OCI-LY1 (cell line): ENCODE data around the gene WTAP.

Source experiments
- H2AFZ ChIP-seq: fragments of 200-600 bp; sonication (generic), shearing (Covaris generic); 2 replicates; pipeline ENCODE4 v1.6.0; 2014; ENCODE audit warnings: antibody characterized with exemption, mild to moderate bottlenecking, low read length
- H3F3A ChIP-seq: fragments of 200-600 bp; sonication (generic), shearing (Covaris generic); 2 replicates; pipeline ENCODE4 v1.6.0; 2014; ENCODE audit warnings: mild to moderate bottlenecking, antibody characterized with exemption, low read length, moderate library complexity; ENCODE audit not compliant: insufficient read depth
- H3K27ac ChIP-seq: fragments of 200-600 bp; sonication (generic); 2 replicates; pipeline ENCODE4 v1.5.1; 2014; ENCODE audit warnings: low read length, mixed run types, mild to moderate bottlenecking, low read depth; ENCODE audit not compliant: poor library complexity, severe bottlenecking
- H3K27me3 ChIP-seq: fragments of 200-600 bp; sonication (generic); 2 replicates; pipeline ENCODE4 v1.6.0; 2014; ENCODE audit warnings: antibody characterized with exemption, mild to moderate bottlenecking, low read length, moderate library complexity; ENCODE audit not compliant: insufficient read depth
- H3K36me3 ChIP-seq: fragments of 200-600 bp; sonication (generic); 2 replicates; pipeline ENCODE4 v1.6.1; 2014; ENCODE audit warnings: mild to moderate bottlenecking, antibody characterized with exemption, low read length, moderate library complexity, mixed read lengths; ENCODE audit not compliant: insufficient read depth
- H3K4me1 ChIP-seq: fragments of 200-600 bp; sonication (generic); 2 replicates; pipeline ENCODE4 v1.5.1; 2014; ENCODE audit warnings: mild to moderate bottlenecking, low read length, moderate library complexity; ENCODE audit not compliant: insufficient read depth, severe bottlenecking
- H3K4me2 ChIP-seq: fragments of 200-600 bp; sonication (generic), shearing (Covaris generic); 2 replicates; pipeline ENCODE4 v1.6.1; 2014; ENCODE audit warnings: low read length
- H3K4me3 ChIP-seq: fragments of 200-600 bp; sonication (generic); 2 replicates; pipeline ENCODE4 v1.5.1; 2014; ENCODE audit warnings: low read length, low read depth, mild to moderate bottlenecking, mixed read lengths; ENCODE audit not compliant: poor library complexity, severe bottlenecking
- H3K79me2 ChIP-seq: fragments of 200-600 bp; shearing (Covaris generic); 2 replicates; pipeline ENCODE4 v1.6.1; 2016; ENCODE audit warnings: mixed run types, low read length, mixed read lengths; ENCODE audit not compliant: insufficient read depth
- H3K9ac ChIP-seq: fragments of 200-600 bp; sonication (generic), shearing (Covaris generic); 2 replicates; pipeline ENCODE4 v1.6.1; 2014; ENCODE audit warnings: mild to moderate bottlenecking, low read length, mixed read lengths
- H3K9me2 ChIP-seq: fragments of 200-600 bp; sonication (generic), shearing (Covaris generic); 2 replicates; pipeline ENCODE4 v1.6.1; 2014; ENCODE audit warnings: low read depth, mild to moderate bottlenecking, low read length, mixed read lengths
- H3K9me3 ChIP-seq: fragments of 200-600 bp; shearing (Covaris generic); 2 replicates; pipeline ENCODE4 v1.6.1; 2014; ENCODE audit warnings: low read length, mixed read lengths
- H4K20me1 ChIP-seq: fragments of 200-600 bp; sonication (generic), shearing (Covaris generic); 2 replicates; pipeline ENCODE4 v1.6.0; 2016; ENCODE audit warnings: mild to moderate bottlenecking, low read length; ENCODE audit not compliant: insufficient read depth
- CTCF ChIP-seq: fragments of 200-600 bp; sonication (generic), shearing (Covaris generic); IDR thresholded peaks from 2 replicates; pipeline ENCODE4 v1.5.1; 2017; ENCODE audit warnings: mild to moderate bottlenecking, antibody characterized with exemption, low read length, moderate library complexity, mixed read lengths
- EZH2 ChIP-seq: fragments of 200-600 bp; sonication (generic), shearing (Covaris generic); IDR thresholded peaks from 2 replicates; pipeline ENCODE4 v1.8.0; 2017; ENCODE audit warnings: borderline replicate concordance, mixed run types, mild to moderate bottlenecking, antibody characterized with exemption, low read length, moderate library complexity, mixed read lengths

The WTAP gene

GRCh38 chr6:159754959-159755914, 27.9 kb downstream of the WTAP start:
- H2AFZ ChIP-seq: no peak overlapping the region
- no peaks in the 10 kb centered on the region for H3K27me3 ChIP-seq
- no peak overlapping the region for H3K9ac ChIP-seq
- H3K4me2 ChIP-seq: no peak overlapping the region
- H3K4me3 ChIP-seq: no peak overlapping the region
- H3K4me1 ChIP-seq: peaks cover 3% of the 10 kb centered on the region
- no peak overlapping the region for H3K27ac ChIP-seq
- no peak for TF ChIP-seq EZH2
- no peak for TF ChIP-seq CTCF
- H3K9me3 ChIP-seq: no peaks in the 10 kb centered on the region
- no peaks in the 10 kb centered on the region for H3K9me2 ChIP-seq
- H4K20me1 ChIP-seq: no peaks in the 10 kb centered on the region; the same call in 1 of the 2 replicates
- H3F3A ChIP-seq: peaks cover 5% of the 10 kb centered on the region; the same call in 1 of the 2 replicates
- no peaks in the 10 kb centered on the region for H3K79me2 ChIP-seq
- peaks cover 83% of the 10 kb centered on the region for H3K36me3 ChIP-seq

- H3K79me2 ChIP-seq: no peaks in the 10 kb centered on the region
- peaks cover 71% of the 10 kb centered on the region for H3K36me3 ChIP-seq
- H3F3A ChIP-seq: peaks cover 5% of the 10 kb centered on the region; the same call in 1 of the 2 replicates
- H3K9me3 ChIP-seq: no peaks in the 10 kb centered on the region
- no peak overlapping the region for H2AFZ ChIP-seq
- TF ChIP-seq EZH2 (no peak), CTCF (no peak)
- H4K20me1 ChIP-seq: no peaks in the 10 kb centered on the region; the same call in 1 of the 2 replicates
- no peak overlapping the region for H3K9ac ChIP-seq
- H3K27me3 ChIP-seq: no peaks in the 10 kb centered on the region
- H3K4me2 ChIP-seq: no peak overlapping the region
- H3K9me2 ChIP-seq: no peaks in the 10 kb centered on the region
- no peak overlapping the region for H3K27ac ChIP-seq
- H3K4me1 ChIP-seq: peaks cover 16% of the 10 kb centered on the region
- H3K4me3 ChIP-seq: no peak overlapping the region
These were observed 29.2 kb downstream of the WTAP start for GRCh38 chr6:159756508-159756907.

- H3F3A ChIP-seq: peaks cover 5% of the 10 kb centered on the region; the same call in 1 of the 2 replicates
- TF ChIP-seq CTCF: no peak
- no peak for TF ChIP-seq EZH2
- no peaks in the 10 kb centered on the region for H3K79me2 ChIP-seq
- no peaks in the 10 kb centered on the region for H4K20me1 ChIP-seq
- no peaks in the 10 kb centered on the region for H3K9me3 ChIP-seq
- H3K9me2 ChIP-seq: no peaks in the 10 kb centered on the region
- no peak overlapping the region for H3K27ac ChIP-seq
- peaks cover 59% of the 10 kb centered on the region for H3K36me3 ChIP-seq
- no peak overlapping the region for H3K4me3 ChIP-seq
- H3K4me1 ChIP-seq: peaks cover 23% of the 10 kb centered on the region
- H3K4me2 ChIP-seq: no peak overlapping the region
- H3K27me3 ChIP-seq: no peaks in the 10 kb centered on the region
- H2AFZ ChIP-seq: no peak overlapping the region
- H3K9ac ChIP-seq: no peak overlapping the region
These were observed 31.0 kb downstream of the WTAP start for GRCh38 chr6:159758031-159759001.
